SK-N-SH (cell line): ENCODE data around the gene IQSEC3. TPM values are rescaled to one million over a fixed set of nuclear protein-coding genes. Genes with fewer than 3 reads are reported as not detected.

Experiments
- RCOR1 ChIP-seq: fragments of 150-350 bp; IDR thresholded peaks from 2 replicates; pipeline ENCODE4 v1.6.1; 2017; ENCODE audit warnings: antibody characterized with exemption, low read length
- SMC3 ChIP-seq: IDR thresholded peaks from 2 replicates; pipeline ENCODE4 v1.6.1; 2012; ENCODE audit warnings: low read depth, low read length, improper control_type of control experiment
- polyA plus RNA-seq, 3 experiments: library from polyadenylated mRNA; depleted of rRNA; stranded (reverse); fragments of >200 nt; gene quantifications; 2 replicates each; pipeline ENCODE4 v1.2.3, GENCODE V29; 2012
- TF ChIP-seq, protein P1 (sequence below): IDR thresholded peaks from 2 replicates; pipeline ENCODE4 v1.6.1; 2012; ENCODE audit warnings: mild to moderate bottlenecking, low read depth, low read length, moderate library complexity
- TF ChIP-seq, protein P2 (sequence below): fragments of 150-350 bp; IDR thresholded peaks from 2 replicates; pipeline ENCODE4 v1.6.1; 2017; ENCODE audit warnings: antibody characterized with exemption, low read length, low read depth, borderline replicate concordance

IQSEC3 gene
- polyA plus RNA-seq, 1 of the 3 experiments (the other 2 are of a cell fraction), result 0.02 TPM

DNA sequence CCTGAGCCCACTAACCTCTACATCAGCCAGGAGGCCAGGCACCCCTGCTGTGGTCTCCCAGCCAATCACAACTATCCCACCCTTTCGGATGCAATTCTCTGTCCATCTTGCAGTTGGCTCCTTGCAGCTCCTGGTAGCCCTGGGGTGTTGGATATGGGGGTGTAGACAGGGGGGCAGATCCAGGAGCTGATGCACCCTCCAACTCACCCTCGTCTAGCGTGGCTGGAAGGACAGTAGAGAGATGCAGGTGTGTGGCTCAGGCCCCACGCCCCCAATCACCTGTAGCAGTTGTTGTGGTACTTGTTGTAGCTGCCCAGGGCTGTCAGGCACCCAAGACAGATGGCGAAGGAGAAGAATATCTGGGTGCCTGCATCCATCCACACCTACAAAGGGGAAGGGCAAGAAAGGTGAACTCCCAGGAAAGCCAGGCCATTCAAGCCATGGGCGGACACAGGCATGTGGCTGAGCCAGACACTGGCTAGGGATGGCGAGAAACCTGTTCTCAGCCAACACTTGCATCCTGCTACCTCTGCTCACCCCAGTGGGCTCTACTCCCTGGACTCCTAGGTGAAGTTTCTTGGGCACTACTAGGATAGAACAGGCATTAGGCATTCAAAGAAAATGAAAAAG, 160.8 kb downstream of the IQSEC3 start (continued):
- TF ChIP-seq, protein P1, sequence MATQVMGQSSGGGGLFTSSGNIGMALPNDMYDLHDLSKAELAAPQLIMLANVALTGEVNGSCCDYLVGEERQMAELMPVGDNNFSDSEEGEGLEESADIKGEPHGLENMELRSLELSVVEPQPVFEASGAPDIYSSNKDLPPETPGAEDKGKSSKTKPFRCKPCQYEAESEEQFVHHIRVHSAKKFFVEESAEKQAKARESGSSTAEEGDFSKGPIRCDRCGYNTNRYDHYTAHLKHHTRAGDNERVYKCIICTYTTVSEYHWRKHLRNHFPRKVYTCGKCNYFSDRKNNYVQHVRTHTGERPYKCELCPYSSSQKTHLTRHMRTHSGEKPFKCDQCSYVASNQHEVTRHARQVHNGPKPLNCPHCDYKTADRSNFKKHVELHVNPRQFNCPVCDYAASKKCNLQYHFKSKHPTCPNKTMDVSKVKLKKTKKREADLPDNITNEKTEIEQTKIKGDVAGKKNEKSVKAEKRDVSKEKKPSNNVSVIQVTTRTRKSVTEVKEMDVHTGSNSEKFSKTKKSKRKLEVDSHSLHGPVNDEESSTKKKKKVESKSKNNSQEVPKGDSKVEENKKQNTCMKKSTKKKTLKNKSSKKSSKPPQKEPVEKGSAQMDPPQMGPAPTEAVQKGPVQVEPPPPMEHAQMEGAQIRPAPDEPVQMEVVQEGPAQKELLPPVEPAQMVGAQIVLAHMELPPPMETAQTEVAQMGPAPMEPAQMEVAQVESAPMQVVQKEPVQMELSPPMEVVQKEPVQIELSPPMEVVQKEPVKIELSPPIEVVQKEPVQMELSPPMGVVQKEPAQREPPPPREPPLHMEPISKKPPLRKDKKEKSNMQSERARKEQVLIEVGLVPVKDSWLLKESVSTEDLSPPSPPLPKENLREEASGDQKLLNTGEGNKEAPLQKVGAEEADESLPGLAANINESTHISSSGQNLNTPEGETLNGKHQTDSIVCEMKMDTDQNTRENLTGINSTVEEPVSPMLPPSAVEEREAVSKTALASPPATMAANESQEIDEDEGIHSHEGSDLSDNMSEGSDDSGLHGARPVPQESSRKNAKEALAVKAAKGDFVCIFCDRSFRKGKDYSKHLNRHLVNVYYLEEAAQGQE, result no peak
- TF ChIP-seq, protein P2, sequence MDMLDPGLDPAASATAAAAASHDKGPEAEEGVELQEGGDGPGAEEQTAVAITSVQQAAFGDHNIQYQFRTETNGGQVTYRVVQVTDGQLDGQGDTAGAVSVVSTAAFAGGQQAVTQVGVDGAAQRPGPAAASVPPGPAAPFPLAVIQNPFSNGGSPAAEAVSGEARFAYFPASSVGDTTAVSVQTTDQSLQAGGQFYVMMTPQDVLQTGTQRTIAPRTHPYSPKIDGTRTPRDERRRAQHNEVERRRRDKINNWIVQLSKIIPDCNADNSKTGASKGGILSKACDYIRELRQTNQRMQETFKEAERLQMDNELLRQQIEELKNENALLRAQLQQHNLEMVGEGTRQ, result no peak
- no peak for TF ChIP-seq RCOR1
- TF ChIP-seq SMC3, result no peak

Other genes with a start within 250 kb of the IQSEC3 start
- 0.02 and 0.06 TPM in 2 replicates for gene SLC6A12, start 147.4 kb downstream of the IQSEC3 start, polyA plus RNA-seq (2012; rRNA removed)
- gene SLC6A13, start 196.1 kb downstream of the IQSEC3 start, polyA plus RNA-seq (2012; rRNA removed), result 0.05 and 0.11 TPM in 2 replicates